ACC112 (cell line): ENCODE results near the gene TMC1.
A peak's percentile ranks its signal among the peaks of the same experiment; 100 is the strongest.

Experiments used
- H2AFZ ChIP-seq: fragments of 200-600 bp; sonication (generic); one replicate; pipeline ENCODE4 v1.6.0; 2017; ENCODE audit warnings: antibody characterized with exemption, low read length; ENCODE audit not compliant: unreplicated experiment
- H3K27ac ChIP-seq: fragments of 200-600 bp; sonication (generic); 2 replicates; pipeline ENCODE4 v1.5.1; 2014; ENCODE audit warnings: low read depth, mild to moderate bottlenecking, antibody characterized with exemption, low read length, moderate library complexity
- H3K27me3 ChIP-seq: fragments of 200-600 bp; sonication (generic); 2 replicates; pipeline ENCODE4 v1.6.1; 2014; ENCODE audit warnings: mild to moderate bottlenecking, antibody characterized with exemption, low read length, moderate library complexity, mixed read lengths; ENCODE audit not compliant: insufficient read depth
- H3K36me3 ChIP-seq: fragments of 200-600 bp; sonication (generic); 2 replicates; pipeline ENCODE4 v1.6.1; 2016; ENCODE audit warnings: mild to moderate bottlenecking, antibody characterized with exemption, low read length, moderate library complexity, mixed read lengths; ENCODE audit not compliant: insufficient read depth
- H3K4me1 ChIP-seq: fragments of 200-600 bp; sonication (generic); one replicate; pipeline ENCODE4 v1.6.1; 2016; ENCODE audit warnings: low read length, mixed read lengths; ENCODE audit not compliant: insufficient read depth, unreplicated experiment, control insufficient read depth
- H3K4me3 ChIP-seq: fragments of 200-600 bp; sonication (generic); 2 replicates; pipeline ENCODE4 v1.5.1; 2014; ENCODE audit warnings: mild to moderate bottlenecking, low read depth, low read length
- H3K79me2 ChIP-seq: fragments of 200-600 bp; sonication (generic); one replicate; pipeline ENCODE4 v1.6.0; 2016; ENCODE audit warnings: low read length; ENCODE audit not compliant: control insufficient read depth, unreplicated experiment, insufficient read depth

The TMC1 gene

DNA sequence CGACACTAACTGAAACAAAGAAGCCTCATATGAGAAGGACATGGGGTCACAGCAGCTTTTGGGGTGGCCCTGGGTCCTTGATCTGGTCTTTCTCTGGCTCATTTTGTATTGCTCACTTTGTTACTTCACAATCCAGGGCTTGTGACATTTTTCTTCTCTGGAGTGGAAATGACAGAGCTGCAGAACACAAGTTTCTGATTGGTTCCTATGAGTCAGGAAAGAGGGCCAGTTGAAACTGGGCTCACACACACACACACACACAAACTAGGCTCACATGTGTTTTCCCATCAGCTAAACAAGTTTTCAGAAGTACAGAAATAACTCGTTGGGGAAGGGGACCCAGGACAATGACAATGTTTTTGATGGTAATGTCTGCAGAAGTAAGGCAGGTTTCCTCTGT lies 54.3 kb downstream of the TMC1 start:
- H3K36me3 ChIP-seq = no peaks in the 10 kb centered on the region
- H2AFZ ChIP-seq = no peak overlapping the region
- H3K4me1 ChIP-seq = peaks cover 43% of the 10 kb centered on the region
- no peak overlapping the region for H3K27ac ChIP-seq
- no peaks in the 10 kb centered on the region for H3K27me3 ChIP-seq
- no peaks in the 10 kb centered on the region for H3K79me2 ChIP-seq
- no peak overlapping the region for H3K4me3 ChIP-seq

DNA sequence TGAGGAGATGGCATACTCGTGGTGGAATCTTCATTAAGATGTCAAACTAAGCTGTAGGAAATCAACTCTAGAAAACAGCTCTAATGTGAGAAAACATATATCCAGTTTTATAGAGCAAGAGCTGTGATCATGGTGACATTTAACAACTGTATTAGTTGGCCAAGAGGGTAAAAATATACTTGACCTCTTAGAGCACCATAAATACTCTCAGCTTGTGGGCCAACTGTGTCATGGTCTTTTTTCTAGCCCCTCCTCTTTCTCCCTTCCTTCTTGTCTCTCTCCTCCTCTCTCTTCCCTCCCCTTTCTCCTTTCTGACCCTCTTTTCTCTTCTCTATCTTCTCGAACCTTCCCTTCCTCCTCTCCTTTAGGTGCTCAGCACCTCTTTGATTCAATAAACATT lies 54.7 kb downstream of the TMC1 start:
- no peaks in the 10 kb centered on the region for H3K36me3 ChIP-seq
- no peak overlapping the region for H3K4me3 ChIP-seq
- no peaks in the 10 kb centered on the region for H3K27me3 ChIP-seq
- H2AFZ ChIP-seq = no peak overlapping the region
- H3K4me1 ChIP-seq = peaks cover 47% of the 10 kb centered on the region
- H3K79me2 ChIP-seq = no peaks in the 10 kb centered on the region
- no peak overlapping the region for H3K27ac ChIP-seq

DNA sequence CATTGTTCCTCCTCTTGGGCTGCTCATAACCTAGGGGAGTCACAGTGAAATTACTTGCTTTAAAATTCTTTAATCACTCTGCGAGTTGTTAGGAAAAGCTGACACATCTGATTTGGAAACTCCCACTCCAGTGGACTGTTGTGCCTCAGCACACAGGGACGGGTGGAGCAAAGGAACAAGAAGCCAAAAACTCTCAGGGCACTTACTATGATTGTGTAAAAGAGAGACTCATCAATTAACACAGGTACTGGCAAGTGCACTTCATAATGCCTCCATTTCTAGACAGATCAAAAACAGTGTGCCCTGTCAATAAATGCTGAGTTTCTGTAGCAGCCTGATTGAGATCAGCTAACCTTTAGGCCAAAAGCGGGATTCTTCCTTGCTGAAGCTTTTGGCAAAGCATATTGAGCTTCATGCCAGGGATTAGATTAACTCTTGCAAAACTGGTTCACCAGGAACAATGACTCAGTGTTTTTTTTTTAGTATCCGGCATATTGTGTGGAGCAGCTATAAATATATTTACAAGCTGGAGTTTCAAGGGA lies 55.9 kb downstream of the TMC1 start:
- Histone ChIP-seq H3K36me3 (no peaks in the 10 kb centered on the region), H3K27ac (peak overlapping the region; percentile 60), H2AFZ (peak overlapping the region; percentile 16), H3K4me3 (peak overlapping the region; percentile 7; the same call in 1 of the 2 replicates), H3K79me2 (no peaks in the 10 kb centered on the region), H3K27me3 (no peaks in the 10 kb centered on the region), H3K4me1 (peaks cover 59% of the 10 kb centered on the region)

DNA sequence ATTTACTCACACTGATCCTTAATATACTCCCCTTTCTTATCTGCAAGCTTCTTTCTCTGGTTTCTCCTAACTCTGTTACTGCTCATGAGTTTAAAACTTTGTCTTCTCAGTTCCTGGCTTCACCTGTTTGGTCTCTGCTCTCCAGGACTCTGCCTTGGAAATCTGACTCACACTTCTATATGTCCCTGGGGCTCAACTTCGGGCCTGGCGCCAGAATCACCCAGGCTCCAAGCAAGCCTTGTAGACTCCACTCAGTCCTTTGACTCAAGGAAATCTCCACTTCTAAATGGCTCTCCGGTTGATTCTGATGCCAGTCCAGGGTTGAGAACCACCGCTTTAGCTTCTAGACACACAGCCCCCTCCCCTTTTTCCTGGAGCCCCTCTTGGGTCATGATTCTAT lies 57.8 kb downstream of the TMC1 start:
- no peak overlapping the region for H3K27ac ChIP-seq
- H3K36me3 ChIP-seq = no peaks in the 10 kb centered on the region
- peaks cover 59% of the 10 kb centered on the region for H3K4me1 ChIP-seq
- H2AFZ ChIP-seq = no peak overlapping the region
- no peaks in the 10 kb centered on the region for H3K79me2 ChIP-seq
- H3K4me3 ChIP-seq = no peak overlapping the region
- no peaks in the 10 kb centered on the region for H3K27me3 ChIP-seq

DNA sequence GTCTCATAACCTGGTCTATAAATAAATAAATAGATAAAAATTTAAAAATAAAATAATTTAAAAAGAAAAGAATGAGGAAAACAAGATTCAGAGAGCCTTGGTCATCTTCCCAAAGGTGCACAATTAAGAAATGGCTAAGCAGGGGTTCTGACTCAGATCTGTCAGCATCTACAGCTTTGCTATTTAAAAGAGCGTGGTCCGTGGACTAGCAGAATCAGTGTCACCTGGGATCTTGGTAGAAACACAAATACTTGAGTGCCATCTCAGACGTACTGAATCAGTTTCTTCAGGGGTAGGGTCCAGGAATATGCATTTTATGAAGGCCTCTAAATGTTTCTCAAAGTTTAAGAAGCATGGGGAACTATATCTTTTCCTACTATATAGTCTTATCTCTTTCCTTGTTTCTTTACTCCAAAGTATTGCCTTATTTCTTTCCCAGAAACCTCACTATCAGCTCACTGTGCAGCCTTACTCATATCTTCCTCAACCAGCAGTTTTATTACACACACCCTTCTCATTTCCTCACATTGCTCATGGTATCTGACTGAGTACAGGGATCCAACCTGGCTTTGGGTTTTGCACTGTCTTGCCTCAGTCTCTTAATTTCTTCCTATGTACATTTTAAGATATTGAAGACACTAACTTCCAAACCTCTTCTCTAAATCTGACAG lies 58.6 kb downstream of the TMC1 start:
- Histone ChIP-seq H3K79me2 (no peaks in the 10 kb centered on the region), H3K36me3 (no peaks in the 10 kb centered on the region), H3K4me1 (peaks cover 59% of the 10 kb centered on the region), H2AFZ (no peak overlapping the region), H3K27ac (no peak overlapping the region), H3K4me3 (no peak overlapping the region), H3K27me3 (no peaks in the 10 kb centered on the region)

DNA sequence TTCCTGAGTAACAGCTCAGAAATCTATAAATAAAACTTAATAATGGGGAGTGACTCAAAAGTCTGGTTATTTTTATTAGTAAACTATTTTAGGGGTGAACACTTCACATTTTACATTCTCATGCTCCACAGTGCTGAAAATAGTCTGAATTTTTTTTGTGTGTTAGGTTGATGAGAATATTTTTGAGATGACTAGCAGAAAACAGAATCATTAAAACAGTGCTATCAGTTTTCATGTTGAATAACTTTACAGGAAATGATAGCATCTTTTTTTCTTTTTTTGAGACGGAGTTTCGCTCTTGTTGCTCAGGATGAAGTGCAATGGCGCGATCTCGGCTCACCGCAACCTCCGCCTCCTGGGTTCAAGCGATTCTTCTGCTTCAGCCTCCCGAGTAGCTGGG lies 60.3 kb downstream of the TMC1 start:
- Histone ChIP-seq H3K79me2 (no peaks in the 10 kb centered on the region), H3K4me1 (peaks cover 56% of the 10 kb centered on the region), H3K36me3 (no peaks in the 10 kb centered on the region), H3K4me3 (no peak overlapping the region), H3K27me3 (no peaks in the 10 kb centered on the region), H2AFZ (no peak overlapping the region), H3K27ac (peak overlapping the region; percentile 24; the same call in 1 of the 2 replicates)

DNA sequence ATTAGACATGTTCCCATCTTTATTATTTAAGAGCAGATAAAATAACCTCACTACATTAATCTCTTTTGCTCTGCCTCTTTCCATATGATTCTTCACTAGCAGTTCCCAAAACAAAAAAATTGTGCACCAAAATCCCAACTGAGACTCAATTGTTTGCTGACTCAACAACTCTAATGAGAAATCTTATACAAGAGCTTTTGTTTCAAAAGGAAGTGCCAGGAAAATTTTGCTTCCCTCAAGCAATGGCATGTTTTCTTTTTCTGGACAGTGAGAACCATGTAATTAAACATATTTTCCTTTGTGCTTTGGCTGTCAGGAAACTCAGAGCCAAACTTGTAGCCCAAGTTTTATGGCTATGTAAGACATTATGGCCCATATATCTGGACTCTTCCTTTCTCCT lies 62.0 kb downstream of the TMC1 start:
- H3K4me1 ChIP-seq = peaks cover 45% of the 10 kb centered on the region
- H3K36me3 ChIP-seq = no peaks in the 10 kb centered on the region
- H3K4me3 ChIP-seq = no peak overlapping the region
- H2AFZ ChIP-seq = no peak overlapping the region
- H3K27me3 ChIP-seq = no peaks in the 10 kb centered on the region
- H3K27ac ChIP-seq = no peak overlapping the region
- no peaks in the 10 kb centered on the region for H3K79me2 ChIP-seq

DNA sequence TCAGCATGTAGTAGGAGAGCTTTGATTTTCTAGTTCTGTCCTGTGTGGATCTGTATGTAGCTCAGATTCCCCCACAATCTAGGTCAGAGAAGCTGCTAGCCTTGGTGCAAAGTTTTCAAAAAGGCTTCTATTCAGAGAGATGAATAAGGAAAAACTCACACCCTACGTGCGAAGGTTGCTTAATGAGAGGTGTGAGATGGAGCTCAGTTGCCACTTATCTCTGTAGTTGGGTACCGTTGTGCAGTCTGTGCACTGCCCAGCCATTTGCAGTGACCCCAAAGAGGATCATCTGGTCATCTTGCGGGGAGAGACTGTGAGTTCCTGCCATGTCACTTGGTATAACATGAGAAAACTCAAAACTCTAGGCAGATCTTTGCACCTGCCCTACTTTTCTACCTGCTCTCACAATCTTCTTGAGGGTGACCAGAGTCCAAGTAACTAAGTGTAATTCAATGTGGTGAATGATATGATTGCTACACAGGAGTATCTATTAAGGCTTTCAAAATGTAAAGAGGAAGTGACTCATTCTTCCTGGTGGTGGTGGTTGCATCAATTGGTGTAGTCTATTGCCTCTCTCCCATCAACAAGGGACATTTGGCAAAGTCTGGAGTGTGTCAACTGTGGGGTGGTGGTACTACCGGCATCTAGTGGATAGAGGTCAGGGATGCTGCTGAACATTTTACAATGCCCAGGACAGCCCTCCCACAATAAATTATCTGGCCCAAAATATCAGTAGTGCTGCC lies 65.2 kb downstream of the TMC1 start:
- Histone ChIP-seq H3K36me3 (no peaks in the 10 kb centered on the region), H3K27ac (no peak overlapping the region), H3K79me2 (no peaks in the 10 kb centered on the region), H3K27me3 (no peaks in the 10 kb centered on the region), H3K4me3 (no peak overlapping the region), H3K4me1 (peaks cover 14% of the 10 kb centered on the region), H2AFZ (no peak overlapping the region)

DNA sequence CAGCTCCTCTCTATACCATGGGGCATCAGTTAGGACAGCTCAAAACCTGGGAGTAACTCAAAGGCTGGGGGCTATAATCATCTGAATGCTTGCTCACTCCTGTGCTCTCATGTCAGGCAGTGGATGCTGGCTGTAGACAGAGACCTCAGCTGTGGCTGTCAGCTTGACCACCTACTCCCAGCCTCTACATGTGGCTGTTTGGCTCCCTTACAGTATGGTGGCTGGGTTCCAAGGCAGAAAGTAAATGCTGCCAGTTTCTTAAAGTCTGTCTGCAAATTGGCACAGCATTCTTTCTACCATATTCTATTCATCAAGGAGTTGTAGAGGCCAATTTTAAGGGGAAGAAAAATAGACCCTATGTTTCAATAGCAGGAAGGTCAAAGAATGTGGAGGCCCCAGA lies 66.9 kb downstream of the TMC1 start:
- no peaks in the 10 kb centered on the region for H3K79me2 ChIP-seq
- no peak overlapping the region for H2AFZ ChIP-seq
- H3K4me1 ChIP-seq = peaks cover 7% of the 10 kb centered on the region
- H3K4me3 ChIP-seq = no peak overlapping the region
- H3K36me3 ChIP-seq = no peaks in the 10 kb centered on the region
- H3K27ac ChIP-seq = no peak overlapping the region
- H3K27me3 ChIP-seq = no peaks in the 10 kb centered on the region

DNA sequence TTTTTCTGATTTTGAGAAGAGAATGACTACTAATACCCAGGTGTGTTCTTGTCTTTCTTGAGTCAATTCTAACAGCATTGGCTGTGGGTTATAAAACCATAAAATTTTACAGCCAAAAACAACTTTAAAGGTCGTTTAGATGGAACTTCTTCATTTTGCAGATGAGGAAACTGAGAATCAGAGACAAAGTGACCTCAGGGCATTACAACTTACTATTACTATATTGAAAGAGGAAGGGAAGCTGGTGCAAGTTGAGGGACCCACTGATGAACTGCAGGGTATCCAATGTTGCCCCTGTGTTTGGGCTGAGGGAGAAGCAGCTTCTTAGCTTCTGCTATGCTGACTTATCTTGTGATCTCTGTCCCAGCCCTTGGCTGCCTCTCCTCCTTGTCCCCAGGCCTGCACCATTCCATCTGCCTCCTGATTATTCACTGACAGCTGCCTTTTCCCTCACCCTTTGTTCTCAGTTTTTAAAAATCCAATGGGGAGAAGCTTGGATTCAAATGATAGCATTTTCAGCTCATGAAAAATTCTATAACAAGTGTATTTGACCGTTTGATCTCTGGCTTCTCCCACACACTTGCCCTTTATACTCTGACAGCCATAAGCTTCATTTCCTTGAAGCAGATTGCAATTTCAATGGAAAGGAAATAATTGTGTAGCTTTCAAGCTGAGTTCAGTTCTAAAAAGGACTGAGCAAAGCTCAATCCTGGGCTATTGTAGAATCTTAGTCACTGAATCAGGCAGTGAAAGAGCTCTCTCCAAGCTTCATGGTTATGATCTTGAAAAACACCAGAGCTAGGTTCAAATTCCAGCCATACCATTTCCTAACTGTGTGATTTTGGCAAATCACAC lies 68.5 kb downstream of the TMC1 start:
- no peak overlapping the region for H2AFZ ChIP-seq

More for the DNA sequence above, 68.5 kb downstream of the TMC1 start:
- peaks cover 7% of the 10 kb centered on the region for H3K4me1 ChIP-seq
- H3K27ac ChIP-seq = no peak overlapping the region
- no peaks in the 10 kb centered on the region for H3K79me2 ChIP-seq
- no peaks in the 10 kb centered on the region for H3K27me3 ChIP-seq
- H3K36me3 ChIP-seq = no peaks in the 10 kb centered on the region
- H3K4me3 ChIP-seq = no peak overlapping the region
